H1 (cell line): ENCODE results near the gene PSAP. TPM values are rescaled to one million over a fixed set of nuclear protein-coding genes. Genes with fewer than 3 reads are reported as not detected.

Source experiments
- CTCF ChIA-PET: fragments of 300-600 bp; sonication (Branson Sonifier 250); formaldehyde crosslinking; loops from one replicate; lab custom pipeline; 2021; ENCODE audit not compliant: partially characterized antibody; lab: Charles Lee
- POLR2A ChIA-PET: fragments of 300-600 bp; sonication (Branson Sonifier 250); formaldehyde crosslinking; loops from one replicate; lab custom pipeline; 2021; ENCODE audit warnings: inconsistent platforms; ENCODE audit not compliant: partially characterized antibody; lab: Charles Lee
- DNase-seq, 2 experiments: peaks; one replicate each; pipeline versions ENCODE4 v3.0.0 to v3.0.0-alpha.2; 2010 to 2022; ENCODE audit warnings: low spot score in 2 of 2, low read depth in 1 of 2, mixed read lengths in 1 of 2
- FAIRE-seq: peaks from 2 replicates; lab custom pipeline; 2011; peaks lifted over from hg19 to GRCh38; lab: Jason Lieb, UNC
- H2AFZ ChIP-seq: 2 replicates; pipeline ENCODE4 v1.8.1; 2012; ENCODE audit warnings: low read length, inconsistent platforms
- H2AK5ac ChIP-seq: 2 replicates; pipeline ENCODE4 v1.6.1; 2013; ENCODE audit warnings: low read depth, low read length
- H2BK120ac ChIP-seq: replicated peaks from 2 replicates; pipeline ENCODE3; 2013; ENCODE audit warnings: low read depth, low read length, inconsistent platforms
- H2BK12ac ChIP-seq: 2 replicates; pipeline ENCODE4 v1.6.1; 2013; ENCODE audit warnings: low read depth, low read length
- H2BK15ac ChIP-seq: 2 replicates; pipeline ENCODE4 v1.6.1; 2013; ENCODE audit warnings: low read length
- H2BK20ac ChIP-seq: 2 replicates; pipeline ENCODE4 v1.6.1; 2013; ENCODE audit warnings: low read length
- H2BK5ac ChIP-seq: 2 replicates; pipeline ENCODE4 v1.6.1; 2013; ENCODE audit warnings: low read depth, low read length
- H3K14ac ChIP-seq: 2 replicates; pipeline ENCODE4 v1.6.1; 2013; ENCODE audit warnings: inconsistent platforms; ENCODE audit not compliant: insufficient read length
- H3K18ac ChIP-seq: 2 replicates; pipeline ENCODE4 v1.6.1; 2013; ENCODE audit warnings: low read length; ENCODE audit errors: extremely low read depth
- H3K23ac ChIP-seq: 2 replicates; pipeline ENCODE4 v1.6.1; 2013; ENCODE audit warnings: inconsistent platforms; ENCODE audit not compliant: insufficient read length
- H3K23me2 ChIP-seq: 2 replicates; pipeline ENCODE4 v1.6.1; 2013; ENCODE audit warnings: low read depth, low read length
- H3K27ac ChIP-seq: 2 replicates; pipeline ENCODE4 v1.6.1; 2011; ENCODE audit warnings: low read depth, low read length, inconsistent platforms
- H3K27me3 ChIP-seq, 4 experiments: replicated peaks in 1 of 4; 1 replicate in 1 of 4; 2 replicates in 3 of 4; pipeline versions ENCODE4 v1.6.1 to v1.8.1; 2011 to 2013; ENCODE audit warnings: low read length in 3 of 4, mild to moderate bottlenecking in 3 of 4, inconsistent platforms in 2 of 4, mixed read lengths in 2 of 4, moderate library complexity in 1 of 4; ENCODE audit not compliant: control insufficient read depth in 3 of 4, insufficient read depth in 3 of 4; ENCODE audit errors: extremely low read depth in 1 of 4
- H3K36me3 ChIP-seq, 4 experiments: 2 replicates each; pipeline versions ENCODE4 v1.6.1 to v1.8.1; 2011 to 2013; ENCODE audit warnings: mild to moderate bottlenecking in 4 of 4, low read length in 3 of 4, moderate library complexity in 2 of 4, control low read depth in 1 of 4, inconsistent platforms in 1 of 4; ENCODE audit not compliant: insufficient read depth in 4 of 4, control insufficient read depth in 2 of 4
- H3K4ac ChIP-seq: replicated peaks from 2 replicates; pipeline ENCODE3; 2013; ENCODE audit warnings: low read length, low read depth, mixed read lengths, inconsistent platforms; ENCODE audit not compliant: insufficient read length
- H3K4me1 ChIP-seq, 4 experiments: replicated peaks in 1 of 4; 1 replicate in 1 of 4; 2 replicates in 3 of 4; pipeline versions ENCODE4 v1.6.1 to v1.8.1; 2011 to 2013; ENCODE audit warnings: low read length in 3 of 4, inconsistent platforms in 2 of 4, mixed read lengths in 1 of 4; ENCODE audit not compliant: insufficient read depth in 4 of 4, control insufficient read depth in 3 of 4
- H3K4me2 ChIP-seq, 2 experiments: 2 replicates each; pipeline versions ENCODE4 v1.6.1 to v1.8.1; 2011 to 2013; ENCODE audit warnings: low read depth in 2 of 2, low read length in 2 of 2, control low read depth in 1 of 2, inconsistent platforms in 1 of 2, mild to moderate bottlenecking in 1 of 2; ENCODE audit not compliant: insufficient read depth in 1 of 2
- H3K4me3 ChIP-seq, 4 experiments: fragments of 200-600, 300-600 bp in 1 of 4; sonication (generic), shearing (Covaris generic), sonication (Bioruptor Twin) in 1 of 4; 2 replicates each; pipeline versions ENCODE4 v1.5.1 to v1.8.1; 2011 to 2016; ENCODE audit warnings: low read length in 4 of 4, low read depth in 3 of 4, control low read depth in 2 of 4, inconsistent platforms in 2 of 4, mild to moderate bottlenecking in 2 of 4, mixed read lengths in 1 of 4, moderate library complexity in 1 of 4; ENCODE audit not compliant: insufficient read depth in 2 of 4; ENCODE audit errors: extremely low read depth in 1 of 4
- H3K56ac ChIP-seq: replicated peaks from 2 replicates; pipeline ENCODE3; 2013; ENCODE audit warnings: low read depth, mild to moderate bottlenecking, mixed read lengths, low read length, inconsistent platforms; ENCODE audit not compliant: insufficient read length
- H3K79me1 ChIP-seq: 2 replicates; pipeline ENCODE4 v1.6.1; 2013; ENCODE audit warnings: low read depth, low read length, control low read depth
- H3K79me2 ChIP-seq, 2 experiments: 2 replicates each; pipeline versions ENCODE4 v1.6.1 to v1.8.1; 2012 to 2013; ENCODE audit warnings: low read length in 2 of 2, mild to moderate bottlenecking in 2 of 2, inconsistent platforms in 1 of 2; ENCODE audit not compliant: insufficient read depth in 2 of 2, control insufficient read depth in 1 of 2
- H3K9ac ChIP-seq, 4 experiments: replicated peaks in 1 of 4; 1 replicate in 1 of 4; 2 replicates in 3 of 4; pipeline versions ENCODE4 v1.6.1 to v1.8.1; 2011 to 2013; ENCODE audit warnings: low read depth in 3 of 4, low read length in 3 of 4, control low read depth in 2 of 4, mild to moderate bottlenecking in 2 of 4, moderate library complexity in 2 of 4, inconsistent platforms in 1 of 4; ENCODE audit errors: extremely low read depth in 1 of 4
- H3K9me3 ChIP-seq, 2 experiments: 2 replicates each; pipeline versions ENCODE4 v1.6.1 to v1.8.1; 2012 to 2013; ENCODE audit warnings: mild to moderate bottlenecking in 2 of 2, moderate library complexity in 2 of 2, control low read depth in 1 of 2, inconsistent platforms in 1 of 2, low read depth in 1 of 2, low read length in 1 of 2, mixed read lengths in 1 of 2; ENCODE audit not compliant: insufficient read depth in 2 of 2
- H4K20me1 ChIP-seq, 2 experiments: replicated peaks in 1 of 2; 2 replicates each; pipeline versions ENCODE3 to v1.8.1; 2011 to 2013; ENCODE audit warnings: inconsistent platforms in 2 of 2, low read length in 2 of 2, mild to moderate bottlenecking in 1 of 2; ENCODE audit not compliant: insufficient read depth in 2 of 2, control insufficient read depth in 1 of 2
- H4K5ac ChIP-seq: 2 replicates; pipeline ENCODE4 v1.6.1; 2013; ENCODE audit warnings: low read length, low read depth, mixed read lengths, inconsistent platforms; ENCODE audit not compliant: insufficient read length
- H4K8ac ChIP-seq: 2 replicates; pipeline ENCODE4 v1.8.0; 2013; ENCODE audit warnings: mild to moderate bottlenecking, moderate library complexity, low read length, inconsistent platforms; ENCODE audit not compliant: insufficient read depth; ENCODE audit errors: extremely low read depth
- H4K91ac ChIP-seq: replicated peaks from 2 replicates; pipeline ENCODE3; 2013; ENCODE audit warnings: low read length, mixed read lengths, inconsistent platforms; ENCODE audit not compliant: insufficient read length
- BRCA1 ChIP-seq: IDR thresholded peaks from 2 replicates; pipeline ENCODE4 v1.6.1; 2012; ENCODE audit warnings: low read depth, low read length, improper control_type of control experiment
- CBX5 ChIP-seq: fragments of 300-800, 300-1000 bp; sonication (generic); IDR thresholded peaks from 2 replicates; pipeline ENCODE4 v1.7.1; 2016; ENCODE audit warnings: antibody characterized with exemption, low read length, low read depth
- EGR1 ChIP-seq: IDR thresholded peaks from 2 replicates; pipeline ENCODE4 v1.6.1; 2011; ENCODE audit warnings: low read depth, low read length, borderline replicate concordance
- EP300 ChIP-seq, 2 experiments: IDR thresholded peaks; 1 replicate in 1 of 2; 2 replicates in 1 of 2; pipeline ENCODE4 v1.6.1; 2011 to 2012; ENCODE audit warnings: low read depth in 2 of 2, low read length in 2 of 2, mild to moderate bottlenecking in 2 of 2, borderline replicate concordance in 1 of 2, inconsistent platforms in 1 of 2, moderate library complexity in 1 of 2
- MAX ChIP-seq: IDR thresholded peaks from 2 replicates; pipeline ENCODE4 v1.6.1; 2012; ENCODE audit warnings: inconsistent platforms
- SIRT6 ChIP-seq: IDR thresholded peaks from one replicate; pipeline ENCODE4 v1.7.1; 2012; ENCODE audit warnings: low read length, inconsistent platforms
- SP1 ChIP-seq: IDR thresholded peaks from 2 replicates; pipeline ENCODE4 v1.6.1; 2011; ENCODE audit warnings: low read depth, low read length
- SP4 ChIP-seq: IDR thresholded peaks from 2 replicates; pipeline ENCODE4 v1.6.1; 2012; ENCODE audit warnings: low read length, inconsistent platforms
- USF2 ChIP-seq: IDR thresholded peaks from 2 replicates; pipeline ENCODE4 v1.6.1; 2011; ENCODE audit warnings: low read length, improper control_type of control experiment
- WGBS, 2 experiments: shearing (Covaris generic) in 1 of 2; methylation state at CpG; one replicate each; pipeline versions ENCODE4 v1.1.6 to v1.1.7; 2013 to 2015; ENCODE audit warnings: low lambda C conversion rate in 2 of 2, mixed read lengths in 2 of 2, inconsistent platforms in 1 of 2, low coverage in 1 of 2, missing lambda C conversion rate in 1 of 2; ENCODE audit not compliant: insufficient replicate concordance in 2 of 2, insufficient coverage in 1 of 2, insufficient read length in 1 of 2; ENCODE audit errors: extremely low coverage in 1 of 2, missing lambda C conversion rate in 1 of 2; 5-methylcytosine and 5-hydroxymethylcytosine counted together
- polyA plus RNA-seq, 7 experiments: library from polyadenylated mRNA; depleted of rRNA in 3 of 7; stranded (reverse) in 5 of 7; unstranded in 2 of 7; fragments of >200 nt in 5 of 7; fragments of 200-250 nt in 2 of 7; gene quantifications; 1 replicate in 5 of 7; 2 replicates in 1 of 7; 4 replicates in 1 of 7; pipeline versions ENCODE4 v1.2.1 to v1.2.3, GENCODE V29; 2011 to 2013; ENCODE audit warnings: missing spikeins in 2 of 7, mixed read lengths in 2 of 7
- total RNA-seq: library from RNA; stranded (reverse); fragmentation: NEBNext Ultra II Directional; extraction: Animal tissue kit (Norgen Biotek cat#: 25700); gene quantifications from 2 replicates; pipeline ENCODE4 v1.2.1, GENCODE V29; 2021

Gene PSAP
- total and polyA plus RNA-seq, 2 of the 8 experiments (the other 6 are each of a cell fraction or from before 2014, with no cell fraction given) = 386 to 504 TPM

- 58% methylated on average over 9 of the region's 9 CpGs; no CpG with 5 or more reads in 1 of the 2 experiments for WGBS, 2 experiments
- H2AK5ac ChIP-seq = no peak overlapping the region
- H2BK12ac ChIP-seq = no peak overlapping the region
- peak overlapping the region in 3 of 4 experiments; percentile 17 to 65 (median 63); a peak in 5 of 8 replicates for H3K4me3 ChIP-seq
- CTCF ChIA-PET = no interaction called here
- no peaks in the 10 kb centered on the region for H3K79me2 ChIP-seq
- no peak overlapping the region for H3K9ac ChIP-seq
- no peak overlapping the region for H3K14ac ChIP-seq
- H4K8ac ChIP-seq = no peak overlapping the region
- no peak overlapping the region for H2BK120ac ChIP-seq
- peaks cover 4 to 27% (median 25%) of the 10 kb centered on the region in 4 experiments for H3K27me3 ChIP-seq
- H2BK5ac ChIP-seq = no peak overlapping the region
- no peaks in the 10 kb centered on the region for H3K36me3 ChIP-seq
- H2AFZ ChIP-seq = peak overlapping the region; percentile 86
- H3K23me2 ChIP-seq = peaks cover 7% of the 10 kb centered on the region; the same call in 1 of the 2 replicates
- no peaks in the 10 kb centered on the region for H3K79me1 ChIP-seq
- no peaks in the 10 kb centered on the region for H4K20me1 ChIP-seq
- FAIRE-seq (no peak), DNase-seq (no peak)
- no peak overlapping the region for H3K23ac ChIP-seq
- H3K27ac ChIP-seq = no peak overlapping the region
- H3K4me2 ChIP-seq = peak overlapping the region; percentile 80 to 96
- no peak overlapping the region for H3K4ac ChIP-seq
- POLR2A ChIA-PET = interaction anchor here (0.7 kb wide), 1 partner anchor 39 kb away, joined by 3 read pairs; no protein-coding TSS in a partner anchor
- no peak overlapping the region for H2BK15ac ChIP-seq
- H3K56ac ChIP-seq = no peak overlapping the region
- H3K9me3 ChIP-seq = no peaks in the 10 kb centered on the region
- no peak overlapping the region for H4K5ac ChIP-seq
- no peak overlapping the region for H3K18ac ChIP-seq
- no peak overlapping the region for H4K91ac ChIP-seq
- no peaks in the 10 kb centered on the region; a peak in 1 of 7 replicates for H3K4me1 ChIP-seq
- no peak overlapping the region for H2BK20ac ChIP-seq
- TF ChIP-seq EP300 (IDR thresholded peaks at IDR 0.05; ENCODE audit: borderline replicate concordance in 1 of 2, low read depth in 2 of 2, low read length in 2 of 2) (no peak), SP4 (no peak), CBX5 (no peak), MAX (no peak), BRCA1 (no peak), SP1 (no peak), SIRT6 (no peak), USF2 (no peak), EGR1 (no peak)
These were observed 38.4 kb upstream of the PSAP start for GRCh38 chr10:71889388-71889987.
